Esophagus squamous epithelium (tissue), 4 donors: Measurements from ENCODE around the gene WDPCP.

ENCODE experiments used
- CTCF ChIP-seq, 6 experiments: fragments of 450-650 bp in 4 of 6; fragments of 200-600 bp in 2 of 6; sonication (generic) in 2 of 6; IDR thresholded peaks; one replicate each; pipeline ENCODE4 v1.5.1; 2016 to 2019; ENCODE audit warnings: antibody characterized with exemption in 6 of 6, mild to moderate bottlenecking in 4 of 6, moderate library complexity in 4 of 6
- POLR2A ChIP-seq, 4 donors: fragments of 450-650 bp; IDR thresholded peaks; one replicate each; pipeline ENCODE4 v1.6.1; 2017; ENCODE audit warnings: antibody characterized with exemption in 4 of 4, mild to moderate bottlenecking in 4 of 4, moderate library complexity in 3 of 4

GRCh38 chr2:63500398-63500797 lies 87.9 kb downstream of the WDPCP start:
- TF ChIP-seq CTCF (IDR thresholded peaks at IDR 0.05) (no peak), POLR2A (IDR thresholded peaks at IDR 0.05) (no peak)
